LNCaP clone FGC (cell line): Measurements from ENCODE around the gene CCL16.
A peak's percentile ranks its signal among the peaks of the same experiment; 100 is the strongest.

Source experiments
- DNase-seq: peaks from one replicate; pipeline ENCODE4 v3.0.0-alpha.2; 2011; ENCODE audit warnings: low read depth
- H3K4me3 ChIP-seq: 2 replicates; pipeline ENCODE4 v1.5.1; 2011; ENCODE audit warnings: mild to moderate bottlenecking, low read depth, low read length, control low read depth
- TF ChIP-seq, protein P1 (sequence below): IDR thresholded peaks from 2 replicates; pipeline ENCODE4 v1.5.1; 2012; ENCODE audit warnings: mild to moderate bottlenecking; ENCODE audit not compliant: control insufficient read depth, insufficient read depth; ENCODE audit errors: extremely low read depth

The CCL16 gene

DNA sequence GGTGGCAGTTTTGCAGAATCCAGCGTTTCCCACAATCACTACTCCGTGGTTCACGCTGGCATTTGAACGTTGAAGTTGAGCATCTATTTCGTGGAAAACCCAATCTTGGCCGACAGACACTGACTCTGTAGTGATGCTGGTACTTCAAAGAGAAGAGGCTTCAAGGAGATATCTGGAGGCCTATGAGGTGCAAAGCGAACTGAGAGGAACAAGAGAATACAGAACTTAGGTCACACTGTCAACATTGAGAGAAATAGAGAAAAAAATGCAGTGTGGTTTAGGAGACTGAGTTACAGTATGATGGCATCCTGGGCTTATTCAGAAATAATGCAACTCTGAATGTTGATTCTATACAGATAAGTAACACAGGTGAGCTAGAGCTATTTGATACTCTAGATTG lies 16.0 kb downstream of the CCL16 start:
- TF ChIP-seq, protein P1, sequence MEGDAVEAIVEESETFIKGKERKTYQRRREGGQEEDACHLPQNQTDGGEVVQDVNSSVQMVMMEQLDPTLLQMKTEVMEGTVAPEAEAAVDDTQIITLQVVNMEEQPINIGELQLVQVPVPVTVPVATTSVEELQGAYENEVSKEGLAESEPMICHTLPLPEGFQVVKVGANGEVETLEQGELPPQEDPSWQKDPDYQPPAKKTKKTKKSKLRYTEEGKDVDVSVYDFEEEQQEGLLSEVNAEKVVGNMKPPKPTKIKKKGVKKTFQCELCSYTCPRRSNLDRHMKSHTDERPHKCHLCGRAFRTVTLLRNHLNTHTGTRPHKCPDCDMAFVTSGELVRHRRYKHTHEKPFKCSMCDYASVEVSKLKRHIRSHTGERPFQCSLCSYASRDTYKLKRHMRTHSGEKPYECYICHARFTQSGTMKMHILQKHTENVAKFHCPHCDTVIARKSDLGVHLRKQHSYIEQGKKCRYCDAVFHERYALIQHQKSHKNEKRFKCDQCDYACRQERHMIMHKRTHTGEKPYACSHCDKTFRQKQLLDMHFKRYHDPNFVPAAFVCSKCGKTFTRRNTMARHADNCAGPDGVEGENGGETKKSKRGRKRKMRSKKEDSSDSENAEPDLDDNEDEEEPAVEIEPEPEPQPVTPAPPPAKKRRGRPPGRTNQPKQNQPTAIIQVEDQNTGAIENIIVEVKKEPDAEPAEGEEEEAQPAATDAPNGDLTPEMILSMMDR: no peak
- H3K4me3 ChIP-seq: no peak overlapping the region
- DNase-seq: no peak

DNA sequence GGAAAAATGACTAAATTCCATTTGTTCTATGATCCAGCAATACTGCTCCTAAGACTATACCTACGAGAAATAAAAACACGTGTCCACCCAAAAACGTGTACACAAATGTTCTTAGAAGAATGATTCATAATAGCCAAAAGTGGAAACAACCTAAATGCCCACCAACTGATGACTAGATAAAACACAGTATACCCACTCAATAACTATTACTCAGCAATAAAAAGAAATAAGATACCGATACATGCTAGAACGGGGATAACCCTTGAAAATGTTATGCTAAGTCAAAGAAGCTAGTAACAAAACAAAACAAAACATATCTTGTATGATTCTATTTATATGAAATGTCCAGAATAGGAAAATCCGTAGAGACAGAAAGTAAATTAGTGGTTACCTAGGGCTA lies 17.6 kb downstream of the CCL16 start:
- TF ChIP-seq, protein P1: no peak
- H3K4me3 ChIP-seq: no peak overlapping the region
- no peak for DNase-seq

DNA sequence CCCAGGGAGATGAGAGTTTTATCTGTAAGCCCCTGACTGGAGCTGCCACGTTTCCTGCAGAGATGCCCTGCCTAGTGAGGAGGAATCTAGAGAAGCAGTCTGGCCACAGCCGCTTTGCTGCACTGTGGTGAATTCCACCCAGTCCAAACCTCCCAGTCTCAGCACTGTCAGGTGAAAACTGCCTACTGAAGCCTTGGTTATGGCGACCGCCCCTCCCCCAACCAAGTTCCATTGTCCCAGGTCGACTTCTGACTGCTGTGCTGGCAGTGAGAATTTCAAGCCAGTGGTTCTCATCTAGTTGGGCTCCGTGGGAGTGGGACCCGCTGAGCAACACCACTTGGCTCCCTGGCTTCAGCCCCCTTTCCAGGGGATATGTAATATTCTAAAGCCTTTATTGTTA lies 27.6 kb downstream of the CCL16 start:
- TF ChIP-seq, protein P1: no peak
- H3K4me3 ChIP-seq: no peak overlapping the region
- DNase-seq: no peak

DNA sequence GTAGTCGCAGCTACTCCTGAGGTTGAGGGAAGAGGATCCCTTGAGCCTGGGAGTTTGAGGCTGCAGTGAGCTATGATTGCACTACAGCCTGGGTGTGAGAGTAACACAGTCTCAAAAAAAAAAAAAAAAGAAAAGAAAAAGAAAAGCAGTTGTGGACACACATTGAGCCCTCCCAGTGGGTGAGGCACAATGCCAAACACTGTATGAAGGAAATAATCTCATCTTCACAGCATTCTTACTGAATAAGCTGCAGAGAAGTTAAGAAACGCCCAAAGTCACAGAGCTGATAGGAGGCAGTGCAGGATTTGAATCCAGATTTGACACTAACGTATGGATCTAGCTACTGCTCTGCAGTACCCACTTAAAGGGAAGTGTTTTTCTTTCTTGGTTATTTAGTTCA lies 31.9 kb downstream of the CCL16 start:
- TF ChIP-seq, protein P1: no peak
- no peak for DNase-seq
- no peak overlapping the region for H3K4me3 ChIP-seq

DNA sequence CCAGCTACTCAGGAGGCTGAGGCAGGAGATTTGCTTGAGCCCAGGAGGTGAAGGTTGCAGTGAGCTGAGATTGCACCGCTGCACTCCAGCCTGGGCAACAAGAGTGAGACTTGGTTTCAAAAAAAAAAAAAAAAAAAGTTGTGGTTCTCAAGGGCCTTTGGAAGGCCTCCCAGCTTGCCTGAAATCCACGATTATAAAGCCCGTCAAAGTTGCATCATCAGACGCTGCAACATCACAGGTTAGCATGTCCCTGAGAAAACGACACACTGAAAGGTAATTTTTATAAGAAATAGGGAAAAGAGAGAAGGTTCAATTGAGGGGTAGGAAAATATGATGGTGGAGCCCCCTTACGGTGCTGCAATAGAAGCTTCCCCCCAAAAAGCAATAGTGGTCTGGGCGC lies 33.2 kb downstream of the CCL16 start:
- no peak overlapping the region for H3K4me3 ChIP-seq
- DNase-seq: no peak
- TF ChIP-seq, protein P1: no peak

- DNase-seq: peak; percentile 6
- TF ChIP-seq, protein P1: peak; percentile 94
- H3K4me3 ChIP-seq: peak overlapping the region; percentile 40
Observed at GRCh38 chr17:35947156-35947585, 34.1 kb downstream of the CCL16 start.

DNA sequence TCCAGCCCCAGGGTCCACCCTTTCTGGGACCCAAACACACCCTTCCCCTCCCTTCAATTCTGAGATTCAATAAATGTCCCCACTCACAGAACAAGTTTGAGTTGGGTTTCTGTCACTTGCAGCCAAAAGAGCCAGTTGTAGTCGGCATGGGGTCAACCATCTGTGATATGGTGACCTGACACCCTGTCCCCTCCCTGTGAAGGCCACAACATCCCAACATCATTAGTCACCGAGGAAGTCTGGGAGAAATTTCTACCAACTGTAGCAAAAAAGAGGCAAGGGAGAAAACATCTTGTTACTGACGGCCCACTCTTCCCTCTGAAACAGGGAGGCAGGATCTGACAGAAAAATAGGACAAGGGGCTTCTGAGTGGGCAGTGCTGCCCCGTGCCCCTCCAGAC lies 37.1 kb downstream of the CCL16 start:
- H3K4me3 ChIP-seq: no peak overlapping the region
- no peak for DNase-seq
- TF ChIP-seq, protein P1: no peak
